Activated CD4-positive, alpha-beta T cell treated with anti-CD3 and anti-CD28 coated beads, Interleukin-2, amount 10 ng/mL, durations not matched to agents 24 days and 14 days (primary cell): ENCODE measurements around the gene ATAD3B. TPM values are rescaled to one million over a fixed set of nuclear protein-coding genes. Genes with fewer than 3 reads are reported as not detected.
"Not testable (repeated sequence)": the region's sequence is repeated elsewhere in the genome, so short reads cannot be mapped to it uniquely, and the experiment has no call there.

Experiments
- DNase-seq: peaks from one replicate; pipeline ENCODE4 v3.0.0; 2022
- H3K27ac Mint-ChIP-seq: one replicate; pipeline ENCODE4 v1.8.0; 2022; ENCODE audit warnings: mild to moderate bottlenecking, mixed read lengths
- H3K27me3 Mint-ChIP-seq: one replicate; pipeline ENCODE4 v1.8.0; 2022; ENCODE audit warnings: mixed read lengths
- H3K36me3 Mint-ChIP-seq: one replicate; pipeline ENCODE4 v1.8.0; 2022; ENCODE audit warnings: low read depth, mild to moderate bottlenecking, mixed read lengths
- H3K4me1 Mint-ChIP-seq: one replicate; pipeline ENCODE4 v1.8.0; 2021; ENCODE audit warnings: mixed read lengths
- H3K4me3 Mint-ChIP-seq: one replicate; pipeline ENCODE4 v1.8.0; 2022; ENCODE audit warnings: mild to moderate bottlenecking, moderate library complexity, mixed read lengths
- H3K9me3 Mint-ChIP-seq: one replicate; pipeline ENCODE4 v1.8.0; 2021; ENCODE audit warnings: mixed read lengths
- intact Hi-C: fragments of 100-400 bp; cut with micrococcal nuclease; formaldehyde crosslinking; loops from one replicate; pipeline ENCODE4 v1.15.1; 2023
- total RNA-seq: library from RNA; stranded (reverse); gene quantifications from 2 replicates; pipeline ENCODE4 v1.2.3, GENCODE V29; 2022

The ATAD3B gene
- total RNA-seq, 1 donor from 2014 or later: 98.5 TPM

DNA sequence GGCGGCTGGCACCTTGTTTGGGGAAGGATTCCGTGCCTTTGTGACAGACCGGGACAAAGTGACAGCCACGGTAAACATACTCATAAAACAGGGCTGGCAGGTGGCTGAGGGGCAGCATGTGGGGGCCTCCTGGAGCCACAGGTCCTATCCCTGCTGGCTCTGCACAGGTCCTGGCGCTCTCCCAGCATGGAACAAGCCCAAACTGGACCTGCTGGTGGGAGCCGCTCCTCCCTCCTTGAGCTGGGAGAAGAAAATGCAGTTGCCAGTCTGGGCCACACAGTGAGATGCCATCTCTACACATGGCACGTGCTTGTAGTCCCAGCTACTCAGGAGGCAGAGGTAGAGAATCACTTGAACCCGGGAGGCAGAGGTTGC, 19.2 kb upstream of the ATAD3B start:
- H3K27me3 Mint-ChIP-seq, H3K36me3 Mint-ChIP-seq, intact Hi-C loops, H3K27ac Mint-ChIP-seq, DNase-seq, H3K4me1 Mint-ChIP-seq, H3K9me3 Mint-ChIP-seq, H3K4me3 Mint-ChIP-seq: not testable (repeated sequence)

- no peak overlapping the region for H3K27ac Mint-ChIP-seq
- no peaks in the 10 kb centered on the region for H3K4me1 Mint-ChIP-seq
- no peaks in the 10 kb centered on the region for H3K9me3 Mint-ChIP-seq
- H3K36me3 Mint-ChIP-seq: no peaks in the 10 kb centered on the region
- DNase-seq: no peak
- intact Hi-C loops: no loop called here
- no peak overlapping the region for H3K4me3 Mint-ChIP-seq
- peaks cover 2% of the 10 kb centered on the region for H3K27me3 Mint-ChIP-seq
Measured at GRCh38 chr1:1452882-1453281, 18.7 kb upstream of the ATAD3B start.

GRCh38 chr1:1454286-1455056, 17.1 kb upstream of the ATAD3B start:
- intact Hi-C loops, H3K4me1 Mint-ChIP-seq, H3K9me3 Mint-ChIP-seq, DNase-seq, H3K27me3 Mint-ChIP-seq, H3K36me3 Mint-ChIP-seq, H3K4me3 Mint-ChIP-seq, H3K27ac Mint-ChIP-seq: not testable (repeated sequence)

DNA sequence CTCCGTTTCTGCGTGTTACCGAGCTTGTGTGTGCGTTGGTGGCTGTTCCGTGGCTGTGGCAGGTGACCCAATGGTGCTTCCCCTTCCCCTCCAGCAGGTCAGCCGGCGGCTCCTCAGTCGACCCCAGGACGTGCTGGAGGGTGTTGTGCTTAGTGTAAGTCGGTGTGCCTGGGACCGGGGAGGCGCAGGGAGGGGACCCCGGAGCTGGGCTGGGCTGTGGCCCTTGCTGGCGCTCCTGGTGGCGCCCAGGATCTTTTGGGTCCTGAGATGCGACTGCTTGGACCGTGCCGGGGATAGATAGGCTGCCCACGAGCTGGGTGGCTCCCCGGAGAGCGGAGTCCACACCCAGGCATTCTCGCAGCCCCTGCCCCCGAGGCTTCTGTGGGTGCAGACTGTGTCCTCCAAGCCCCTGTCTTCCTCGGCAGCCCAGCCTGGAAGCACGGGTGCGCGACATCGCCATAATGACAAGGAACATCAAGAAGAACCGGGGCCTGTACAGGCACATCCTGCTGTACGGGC, 16.1 kb upstream of the ATAD3B start:
- no peak for DNase-seq
- H3K27me3 Mint-ChIP-seq: no peaks in the 10 kb centered on the region
- H3K36me3 Mint-ChIP-seq: no peaks in the 10 kb centered on the region
- H3K4me1 Mint-ChIP-seq: no peaks in the 10 kb centered on the region
- no peaks in the 10 kb centered on the region for H3K9me3 Mint-ChIP-seq
- no peak overlapping the region for H3K4me3 Mint-ChIP-seq
- intact Hi-C loops: no loop called here
- H3K27ac Mint-ChIP-seq: no peak overlapping the region

DNA sequence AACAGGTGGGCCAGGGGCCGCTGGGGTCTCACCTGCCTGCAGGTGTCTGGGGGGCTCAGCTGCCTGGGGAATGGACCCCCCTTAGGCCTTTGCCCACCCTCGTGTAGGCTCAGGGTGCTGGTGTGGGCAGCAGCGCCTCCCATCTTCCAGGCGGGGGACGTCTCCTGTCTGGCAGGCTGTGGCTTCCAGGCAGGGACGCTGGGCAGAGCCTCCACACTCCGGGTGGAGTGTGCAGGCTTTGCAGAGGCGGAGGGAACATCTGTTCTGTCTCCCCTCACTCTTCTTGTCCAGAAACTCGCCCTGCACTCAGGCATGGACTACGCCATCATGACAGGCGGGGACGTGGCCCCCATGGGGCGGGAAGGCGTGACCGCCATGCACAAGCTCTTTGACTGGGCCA, 15.6 kb upstream of the ATAD3B start:
- H3K36me3 Mint-ChIP-seq, H3K9me3 Mint-ChIP-seq, H3K4me1 Mint-ChIP-seq, intact Hi-C loops, H3K27me3 Mint-ChIP-seq, H3K27ac Mint-ChIP-seq, DNase-seq, H3K4me3 Mint-ChIP-seq: not testable (repeated sequence)

- H3K4me1 Mint-ChIP-seq, intact Hi-C loops, DNase-seq, H3K36me3 Mint-ChIP-seq, H3K4me3 Mint-ChIP-seq, H3K27ac Mint-ChIP-seq, H3K27me3 Mint-ChIP-seq, H3K9me3 Mint-ChIP-seq: not testable (repeated sequence)
Measured at GRCh38 chr1:1456683-1457255, 14.8 kb upstream of the ATAD3B start.

- H3K4me1 Mint-ChIP-seq, H3K4me3 Mint-ChIP-seq, H3K27ac Mint-ChIP-seq, DNase-seq, H3K27me3 Mint-ChIP-seq, intact Hi-C loops, H3K9me3 Mint-ChIP-seq, H3K36me3 Mint-ChIP-seq: not testable (repeated sequence)
Measured at GRCh38 chr1:1459156-1459555, 12.4 kb upstream of the ATAD3B start.

DNA sequence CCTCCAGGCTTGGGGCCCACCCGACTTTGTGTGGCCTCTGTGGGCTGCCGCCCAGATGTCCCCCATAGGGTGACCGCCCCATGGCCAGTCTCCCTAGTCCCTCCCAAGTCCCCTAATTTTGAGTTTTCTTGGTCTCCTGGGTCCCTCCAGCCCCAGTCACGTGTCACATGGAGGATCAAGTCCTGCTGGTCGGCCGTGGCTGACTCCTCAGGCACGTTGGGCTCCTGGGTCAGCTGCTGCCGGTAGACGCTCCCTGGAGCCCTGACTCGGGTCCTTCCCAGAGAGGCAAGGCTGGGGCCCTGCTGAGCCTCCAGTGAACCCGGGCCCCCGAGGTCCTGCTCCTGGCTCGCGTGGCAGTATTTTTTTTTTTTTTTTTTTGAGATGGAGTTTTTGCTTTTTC, 11.9 kb upstream of the ATAD3B start:
- H3K9me3 Mint-ChIP-seq, H3K4me1 Mint-ChIP-seq, DNase-seq, H3K36me3 Mint-ChIP-seq, H3K4me3 Mint-ChIP-seq, intact Hi-C loops, H3K27ac Mint-ChIP-seq, H3K27me3 Mint-ChIP-seq: not testable (repeated sequence)

DNA sequence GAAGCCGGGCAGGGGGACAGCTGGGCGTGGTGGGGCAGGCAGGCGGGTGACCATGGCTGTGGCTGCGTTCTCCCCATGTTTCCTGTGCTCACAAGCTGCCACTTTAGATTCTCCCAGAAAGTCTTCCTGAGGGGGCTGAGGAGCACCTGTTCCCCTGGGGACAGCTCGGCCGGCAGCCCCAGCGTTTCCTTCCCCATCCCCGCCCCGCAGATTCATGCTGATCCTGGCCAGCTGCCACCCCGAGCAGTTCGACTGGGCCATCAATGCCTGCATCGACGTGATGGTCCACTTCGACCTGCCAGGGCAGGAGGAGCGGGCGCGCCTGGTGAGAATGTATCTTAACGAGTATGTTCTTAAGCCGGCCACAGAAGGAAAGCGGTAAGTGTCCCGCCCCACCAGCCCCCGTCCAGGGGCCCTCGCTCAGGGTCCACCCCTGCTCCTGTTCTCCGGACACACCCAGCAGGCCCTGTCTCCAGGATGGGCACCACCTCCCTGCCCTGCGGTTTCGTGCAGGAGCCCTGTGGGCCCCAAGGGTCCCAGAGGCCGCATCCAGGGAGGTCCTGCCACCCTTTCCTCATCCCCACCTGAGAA, 10.9 kb upstream of the ATAD3B start:
- no peaks in the 10 kb centered on the region for H3K9me3 Mint-ChIP-seq
- no peak for DNase-seq
- H3K4me3 Mint-ChIP-seq: no peak overlapping the region
- no peak overlapping the region for H3K27ac Mint-ChIP-seq
- no peaks in the 10 kb centered on the region for H3K36me3 Mint-ChIP-seq
- no peaks in the 10 kb centered on the region for H3K27me3 Mint-ChIP-seq
- intact Hi-C loops: no loop called here
- no peaks in the 10 kb centered on the region for H3K4me1 Mint-ChIP-seq

- Mint-ChIP-seq H3K27me3 (no peaks in the 10 kb centered on the region), H3K9me3 (no peaks in the 10 kb centered on the region), H3K27ac (no peak overlapping the region), H3K36me3 (no peaks in the 10 kb centered on the region), H3K4me1 (no peaks in the 10 kb centered on the region), H3K4me3 (no peak overlapping the region)
- DNase-seq: no peak
- intact Hi-C loops: no loop called here
Measured at GRCh38 chr1:1461721-1462317, 9.7 kb upstream of the ATAD3B start.

DNA sequence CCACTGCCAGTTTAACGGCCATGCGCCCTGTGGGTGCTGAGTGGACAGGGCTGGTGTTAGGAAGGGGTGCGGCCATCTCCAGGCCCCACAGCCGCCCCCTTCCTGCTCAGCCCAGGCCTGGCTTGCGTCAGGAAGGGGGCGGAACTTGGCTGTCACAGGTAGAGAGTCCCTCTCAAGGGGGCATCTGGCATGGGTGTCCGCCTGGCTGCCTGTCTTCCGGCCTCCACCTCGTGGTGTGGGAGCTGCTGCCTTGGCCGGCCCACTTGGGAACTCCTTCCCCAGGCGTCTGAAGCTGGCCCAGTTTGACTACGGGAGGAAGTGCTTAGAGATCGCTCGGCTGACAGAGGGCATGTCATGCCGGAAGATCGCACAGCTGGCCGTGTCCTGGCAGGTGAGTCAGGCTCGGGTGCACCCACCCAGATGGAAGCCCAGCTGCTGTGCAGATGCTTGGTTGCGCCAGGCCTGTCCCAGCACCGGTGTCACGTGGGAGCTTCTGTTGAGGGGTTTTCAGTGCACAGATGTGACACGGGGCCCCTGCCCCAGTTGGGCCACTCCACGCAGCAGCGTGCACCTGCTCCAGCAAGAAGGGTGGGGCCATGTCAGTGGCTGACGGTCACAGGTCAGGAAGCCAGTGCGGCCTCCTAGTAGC, 9.1 kb upstream of the ATAD3B start:
- H3K4me1 Mint-ChIP-seq: no peaks in the 10 kb centered on the region
- H3K27me3 Mint-ChIP-seq: no peaks in the 10 kb centered on the region
- DNase-seq: peak; percentile 63
- intact Hi-C loops: no loop called here
- no peaks in the 10 kb centered on the region for H3K9me3 Mint-ChIP-seq
- H3K4me3 Mint-ChIP-seq: no peak overlapping the region
- no peak overlapping the region for H3K27ac Mint-ChIP-seq
- H3K36me3 Mint-ChIP-seq: no peaks in the 10 kb centered on the region

- no peak overlapping the region for H3K4me3 Mint-ChIP-seq
- H3K36me3 Mint-ChIP-seq: no peaks in the 10 kb centered on the region
- no peak for DNase-seq
- H3K4me1 Mint-ChIP-seq: no peaks in the 10 kb centered on the region
- no peaks in the 10 kb centered on the region for H3K27me3 Mint-ChIP-seq
- H3K27ac Mint-ChIP-seq: no peak overlapping the region
- intact Hi-C loops: no loop called here
- no peaks in the 10 kb centered on the region for H3K9me3 Mint-ChIP-seq
Measured at GRCh38 chr1:1463312-1463711, 8.3 kb upstream of the ATAD3B start.

DNA sequence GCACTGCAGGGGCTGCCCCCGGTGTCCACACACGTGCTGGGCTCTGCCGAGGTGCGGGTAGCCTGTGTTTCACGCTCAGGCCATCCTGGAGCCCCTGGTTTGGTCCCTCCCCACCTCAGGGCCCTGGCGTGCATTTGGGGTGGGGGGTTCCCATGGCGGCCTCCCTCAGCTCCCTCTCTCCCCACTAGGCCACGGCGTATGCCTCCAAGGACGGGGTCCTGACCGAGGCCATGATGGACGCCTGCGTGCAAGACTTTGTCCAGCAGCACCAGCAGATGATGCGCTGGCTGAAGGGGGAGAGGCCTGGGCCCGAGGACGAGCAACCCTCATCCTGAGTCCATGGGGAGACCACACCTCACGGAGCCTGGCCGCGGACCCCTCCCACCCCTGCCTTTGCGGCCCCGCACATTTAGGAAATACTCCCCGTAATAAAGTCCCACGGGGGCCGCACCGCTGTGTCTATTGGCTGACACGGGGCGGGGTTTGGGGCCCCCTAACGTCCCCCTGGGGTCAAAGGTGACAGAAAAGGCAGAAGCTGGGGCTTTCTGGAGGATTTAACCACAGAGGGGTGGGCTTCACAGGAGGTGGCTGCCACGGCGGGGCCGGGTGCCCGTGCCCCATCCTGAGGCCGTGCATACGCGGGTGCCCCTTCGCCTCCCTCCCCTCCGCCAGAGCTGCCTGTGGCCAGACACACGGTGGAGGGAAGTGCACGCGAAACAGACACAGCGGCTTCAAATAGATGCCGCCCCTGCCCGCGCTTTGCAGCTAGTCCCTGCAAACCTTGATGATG, 3.2 kb upstream of the ATAD3B start:
- intact Hi-C loops, H3K36me3 Mint-ChIP-seq: not testable (repeated sequence)
- peaks cover 12% of the 10 kb centered on the region for H3K4me1 Mint-ChIP-seq

More for the DNA sequence above, 3.2 kb upstream of the ATAD3B start:
- H3K27me3 Mint-ChIP-seq, H3K9me3 Mint-ChIP-seq, H3K27ac Mint-ChIP-seq, DNase-seq, H3K4me3 Mint-ChIP-seq: not testable (repeated sequence)
